GM12878 (cell line): ENCODE results near the gene LRR1. TPM values are rescaled to one million over a fixed set of nuclear protein-coding genes. Genes with fewer than 3 reads are reported as not detected.

ENCODE experiments used
- FOS ChIP-seq: IDR thresholded peaks from 3 replicates; pipeline ENCODE4 v1.6.1; 2011; ENCODE audit warnings: borderline replicate concordance; ENCODE audit not compliant: insufficient read length; ENCODE audit errors: extremely low read depth
- MYC ChIP-seq: IDR thresholded peaks from 2 replicates; pipeline ENCODE4 v1.6.1; 2011; ENCODE audit warnings: mild to moderate bottlenecking, low read length, moderate library complexity, inconsistent platforms; ENCODE audit not compliant: insufficient read depth, insufficient replicate concordance, insufficient read length, severe bottlenecking
- NR2C2 ChIP-seq: IDR thresholded peaks from 2 replicates; pipeline ENCODE4 v1.6.1; 2011; ENCODE audit warnings: borderline replicate concordance, low read depth; ENCODE audit not compliant: control insufficient read depth, insufficient read length
- SREBF1 ChIP-seq: IDR thresholded peaks from 2 replicates; pipeline ENCODE4 v1.6.1; 2012; ENCODE audit warnings: mild to moderate bottlenecking, low read length
- polyA plus RNA-seq, 11 experiments: library from polyadenylated mRNA; depleted of rRNA in 4 of 11; unstranded in 6 of 11; stranded (reverse) in 5 of 11; fragments of >200 nt; fragmentation: Nextera tagmentation in 4 of 11; fragmentation: Illumina TruSeq in 1 of 11; extraction: Ambion mirVana in 4 of 11; extraction: Trizol in 1 of 11; gene quantifications; 1 replicate in 1 of 11; 2 replicates in 10 of 11; pipeline versions ENCODE4 v1.2.1 to v1.2.3, GENCODE V29; 2011 to 2016; ENCODE audit warnings: inconsistent platforms in 2 of 11, missing spikeins in 2 of 11, low read depth in 1 of 11
- total RNA-seq, 4 experiments: library from RNA; depleted of rRNA in 3 of 4; stranded (reverse); fragments of >200 nt in 3 of 4; fragmentation: Illumina TruSeq in 1 of 4; extraction: Trizol in 1 of 4; gene quantifications; 2 replicates each; pipeline versions ENCODE4 v1.2.1 to v1.2.3, GENCODE V29; 2013 to 2021
- TF ChIP-seq, protein P1 (sequence below): fragments of 450-650 bp; IDR thresholded peaks from 2 replicates; pipeline ENCODE4 v1.6.1; 2016; ENCODE audit warnings: mild to moderate bottlenecking, moderate library complexity, borderline replicate concordance
- TF ChIP-seq, protein P2 (sequence below): fragments of 450-650 bp; conservative IDR thresholded peaks from 2 replicates; pipeline ENCODE4 v1.6.1; 2017; ENCODE audit warnings: mild to moderate bottlenecking, moderate library complexity

Gene LRR1
- total and polyA plus RNA-seq, 10 of the 15 experiments (the other 5 are each of a cell fraction or from before 2014, with no cell fraction given): 36.9 to 110 (median 53.1) TPM

DNA sequence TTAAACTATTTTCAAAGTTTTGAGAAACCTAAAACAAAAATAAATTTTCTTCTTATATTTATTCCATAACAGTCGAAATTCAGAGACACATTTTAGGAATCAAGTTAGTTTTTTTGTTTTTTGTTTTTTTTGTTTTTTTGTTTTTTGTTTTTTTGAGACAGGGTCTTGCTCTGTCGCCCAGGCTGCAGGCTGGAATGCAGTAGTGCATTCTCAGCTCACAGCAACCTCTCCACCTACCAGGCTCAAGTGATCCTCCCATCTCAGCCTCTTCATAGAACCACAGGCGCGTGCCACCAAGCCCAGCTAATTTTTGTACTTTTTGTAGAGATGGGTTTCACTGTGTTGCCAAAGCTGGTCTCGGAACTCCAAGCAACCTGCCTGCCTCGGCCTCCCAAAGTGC, 54.8 kb downstream of the LRR1 start (continued):
- TF ChIP-seq, protein P1, sequence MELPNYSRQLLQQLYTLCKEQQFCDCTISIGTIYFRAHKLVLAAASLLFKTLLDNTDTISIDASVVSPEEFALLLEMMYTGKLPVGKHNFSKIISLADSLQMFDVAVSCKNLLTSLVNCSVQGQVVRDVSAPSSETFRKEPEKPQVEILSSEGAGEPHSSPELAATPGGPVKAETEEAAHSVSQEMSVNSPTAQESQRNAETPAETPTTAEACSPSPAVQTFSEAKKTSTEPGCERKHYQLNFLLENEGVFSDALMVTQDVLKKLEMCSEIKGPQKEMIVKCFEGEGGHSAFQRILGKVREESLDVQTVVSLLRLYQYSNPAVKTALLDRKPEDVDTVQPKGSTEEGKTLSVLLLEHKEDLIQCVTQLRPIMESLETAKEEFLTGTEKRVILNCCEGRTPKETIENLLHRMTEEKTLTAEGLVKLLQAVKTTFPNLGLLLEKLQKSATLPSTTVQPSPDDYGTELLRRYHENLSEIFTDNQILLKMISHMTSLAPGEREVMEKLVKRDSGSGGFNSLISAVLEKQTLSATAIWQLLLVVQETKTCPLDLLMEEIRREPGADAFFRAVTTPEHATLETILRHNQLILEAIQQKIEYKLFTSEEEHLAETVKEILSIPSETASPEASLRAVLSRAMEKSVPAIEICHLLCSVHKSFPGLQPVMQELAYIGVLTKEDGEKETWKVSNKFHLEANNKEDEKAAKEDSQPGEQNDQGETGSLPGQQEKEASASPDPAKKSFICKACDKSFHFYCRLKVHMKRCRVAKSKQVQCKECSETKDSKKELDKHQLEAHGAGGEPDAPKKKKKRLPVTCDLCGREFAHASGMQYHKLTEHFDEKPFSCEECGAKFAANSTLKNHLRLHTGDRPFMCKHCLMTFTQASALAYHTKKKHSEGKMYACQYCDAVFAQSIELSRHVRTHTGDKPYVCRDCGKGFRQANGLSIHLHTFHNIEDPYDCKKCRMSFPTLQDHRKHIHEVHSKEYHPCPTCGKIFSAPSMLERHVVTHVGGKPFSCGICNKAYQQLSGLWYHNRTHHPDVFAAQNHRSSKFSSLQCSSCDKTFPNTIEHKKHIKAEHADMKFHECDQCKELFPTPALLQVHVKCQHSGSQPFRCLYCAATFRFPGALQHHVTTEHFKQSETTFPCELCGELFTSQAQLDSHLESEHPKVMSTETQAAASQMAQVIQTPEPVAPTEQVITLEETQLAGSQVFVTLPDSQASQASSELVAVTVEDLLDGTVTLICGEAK: no peak
- TF ChIP-seq MYC (no peak), FOS (no peak), SREBF1 (no peak), NR2C2 (no peak)
- TF ChIP-seq, protein P2, sequence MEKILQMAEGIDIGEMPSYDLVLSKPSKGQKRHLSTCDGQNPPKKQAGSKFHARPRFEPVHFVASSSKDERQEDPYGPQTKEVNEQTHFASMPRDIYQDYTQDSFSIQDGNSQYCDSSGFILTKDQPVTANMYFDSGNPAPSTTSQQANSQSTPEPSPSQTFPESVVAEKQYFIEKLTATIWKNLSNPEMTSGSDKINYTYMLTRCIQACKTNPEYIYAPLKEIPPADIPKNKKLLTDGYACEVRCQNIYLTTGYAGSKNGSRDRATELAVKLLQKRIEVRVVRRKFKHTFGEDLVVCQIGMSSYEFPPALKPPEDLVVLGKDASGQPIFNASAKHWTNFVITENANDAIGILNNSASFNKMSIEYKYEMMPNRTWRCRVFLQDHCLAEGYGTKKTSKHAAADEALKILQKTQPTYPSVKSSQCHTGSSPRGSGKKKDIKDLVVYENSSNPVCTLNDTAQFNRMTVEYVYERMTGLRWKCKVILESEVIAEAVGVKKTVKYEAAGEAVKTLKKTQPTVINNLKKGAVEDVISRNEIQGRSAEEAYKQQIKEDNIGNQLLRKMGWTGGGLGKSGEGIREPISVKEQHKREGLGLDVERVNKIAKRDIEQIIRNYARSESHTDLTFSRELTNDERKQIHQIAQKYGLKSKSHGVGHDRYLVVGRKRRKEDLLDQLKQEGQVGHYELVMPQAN: no peak
